ENCODE measurements around the gene MYADM. TPM values are rescaled to one million over a fixed set of nuclear protein-coding genes. Genes with fewer than 3 reads are reported as not detected.

The MYADM gene
- total and polyA plus RNA-seq, 2 of the 13 experiments (the other 11 are each of a cell fraction or from before 2014, with no cell fraction given) = 19.9 to 38.1 TPM

DNA sequence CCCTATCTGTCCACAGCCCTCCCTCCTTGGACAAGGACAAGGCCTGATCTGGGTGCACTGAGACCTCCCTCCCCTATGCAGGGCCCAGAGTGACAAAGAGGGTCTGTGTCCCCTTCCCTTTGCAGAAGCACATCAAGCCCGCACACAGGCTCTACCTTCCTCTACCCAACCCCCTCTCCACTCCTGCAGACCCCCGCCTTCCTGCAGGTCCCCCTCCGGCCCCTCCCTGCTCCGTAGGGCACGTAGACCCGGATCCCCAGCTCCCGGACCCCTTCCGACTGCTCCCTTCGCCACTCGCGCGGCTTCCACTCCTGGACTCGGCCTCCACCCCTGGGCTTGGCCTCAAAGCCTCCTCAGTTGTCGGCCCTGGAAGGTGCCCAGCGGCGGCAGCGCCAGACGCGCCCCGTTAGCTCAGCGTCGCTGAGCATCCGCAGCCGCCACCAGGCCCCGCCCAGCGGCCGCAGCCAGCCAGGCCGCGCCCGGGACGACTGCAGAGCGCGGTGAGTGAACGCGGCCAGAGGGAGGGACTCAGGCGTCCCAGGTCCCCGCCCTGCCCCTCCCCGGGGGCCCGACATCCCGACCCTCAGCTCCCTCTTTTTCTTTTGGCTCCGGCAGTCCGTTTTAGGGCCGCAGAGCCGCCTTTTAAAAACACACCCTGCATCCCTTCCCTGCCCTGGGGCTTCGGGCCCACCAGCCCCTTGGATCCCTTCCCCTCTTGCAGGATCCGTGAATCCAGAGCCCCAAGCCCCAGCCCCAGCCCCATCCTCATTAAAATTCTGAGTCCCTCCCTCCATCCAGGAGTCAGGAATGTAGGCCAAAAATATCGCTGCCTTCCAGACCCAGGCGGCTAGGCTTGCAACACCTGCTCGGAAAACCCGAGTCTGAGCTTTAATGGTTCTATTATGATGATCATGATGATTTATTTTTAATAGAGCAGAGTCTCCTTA lies 1.5 kb upstream of the MYADM start (continued):
- TF ChIP-seq, protein P1, sequence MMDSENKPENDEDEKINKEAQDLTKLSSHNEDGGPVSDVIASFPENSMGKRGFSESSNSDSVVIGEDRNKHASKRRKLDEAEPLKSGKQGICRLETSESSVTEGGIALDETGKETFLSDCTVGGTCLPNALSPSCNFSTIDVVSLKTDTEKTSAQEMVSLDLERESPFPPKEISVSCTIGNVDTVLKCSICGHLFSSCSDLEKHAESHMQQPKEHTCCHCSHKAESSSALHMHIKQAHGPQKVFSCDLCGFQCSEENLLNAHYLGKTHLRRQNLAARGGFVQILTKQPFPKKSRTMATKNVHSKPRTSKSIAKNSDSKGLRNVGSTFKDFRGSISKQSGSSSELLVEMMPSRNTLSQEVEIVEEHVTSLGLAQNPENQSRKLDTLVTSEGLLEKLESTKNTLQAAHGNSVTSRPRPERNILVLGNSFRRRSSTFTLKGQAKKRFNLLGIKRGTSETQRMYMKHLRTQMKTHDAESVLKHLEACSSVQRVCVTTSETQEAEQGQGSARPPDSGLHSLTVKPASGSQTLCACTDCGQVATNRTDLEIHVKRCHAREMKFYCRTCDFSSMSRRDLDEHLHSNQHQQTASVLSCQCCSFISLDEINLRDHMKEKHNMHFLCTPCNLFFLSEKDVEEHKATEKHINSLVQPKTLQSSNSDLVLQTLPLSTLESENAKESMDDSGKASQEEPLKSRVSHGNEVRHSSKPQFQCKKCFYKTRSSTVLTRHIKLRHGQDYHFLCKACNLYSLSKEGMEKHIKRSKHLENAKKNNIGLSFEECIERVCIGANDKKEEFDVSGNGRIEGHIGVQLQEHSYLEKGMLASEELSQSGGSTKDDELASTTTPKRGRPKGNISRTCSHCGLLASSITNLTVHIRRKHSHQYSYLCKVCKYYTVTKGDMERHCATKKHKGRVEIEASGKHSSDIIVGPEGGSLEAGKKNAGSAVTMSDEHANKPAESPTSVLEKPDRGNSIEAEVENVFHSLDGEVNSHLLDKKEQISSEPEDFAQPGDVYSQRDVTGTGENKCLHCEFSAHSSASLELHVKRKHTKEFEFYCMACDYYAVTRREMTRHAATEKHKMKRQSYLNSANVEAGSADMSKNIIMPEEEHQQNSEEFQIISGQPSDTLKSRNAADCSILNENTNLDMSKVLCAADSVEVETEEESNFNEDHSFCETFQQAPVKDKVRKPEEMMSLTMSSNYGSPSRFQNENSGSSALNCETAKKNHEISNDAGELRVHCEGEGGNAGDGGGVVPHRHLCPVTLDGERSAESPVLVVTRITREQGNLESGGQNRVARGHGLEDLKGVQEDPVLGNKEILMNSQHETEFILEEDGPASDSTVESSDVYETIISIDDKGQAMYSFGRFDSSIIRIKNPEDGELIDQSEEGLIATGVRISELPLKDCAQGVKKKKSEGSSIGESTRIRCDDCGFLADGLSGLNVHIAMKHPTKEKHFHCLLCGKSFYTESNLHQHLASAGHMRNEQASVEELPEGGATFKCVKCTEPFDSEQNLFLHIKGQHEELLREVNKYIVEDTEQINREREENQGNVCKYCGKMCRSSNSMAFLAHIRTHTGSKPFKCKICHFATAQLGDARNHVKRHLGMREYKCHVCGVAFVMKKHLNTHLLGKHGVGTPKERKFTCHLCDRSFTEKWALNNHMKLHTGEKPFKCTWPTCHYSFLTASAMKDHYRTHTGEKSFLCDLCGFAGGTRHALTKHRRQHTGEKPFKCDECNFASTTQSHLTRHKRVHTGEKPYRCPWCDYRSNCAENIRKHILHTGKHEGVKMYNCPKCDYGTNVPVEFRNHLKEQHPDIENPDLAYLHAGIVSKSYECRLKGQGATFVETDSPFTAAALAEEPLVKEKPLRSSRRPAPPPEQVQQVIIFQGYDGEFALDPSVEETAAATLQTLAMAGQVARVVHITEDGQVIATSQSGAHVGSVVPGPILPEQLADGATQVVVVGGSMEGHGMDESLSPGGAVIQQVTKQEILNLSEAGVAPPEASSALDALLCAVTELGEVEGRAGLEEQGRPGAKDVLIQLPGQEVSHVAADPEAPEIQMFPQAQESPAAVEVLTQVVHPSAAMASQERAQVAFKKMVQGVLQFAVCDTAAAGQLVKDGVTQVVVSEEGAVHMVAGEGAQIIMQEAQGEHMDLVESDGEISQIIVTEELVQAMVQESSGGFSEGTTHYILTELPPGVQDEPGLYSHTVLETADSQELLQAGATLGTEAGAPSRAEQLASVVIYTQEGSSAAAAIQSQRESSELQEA (CRISPR knock-in tag; IDR thresholded peaks at IDR 0.05; ENCODE audit: not compliant biosample characterization) = no peak
- TF ChIP-seq, protein P2, sequence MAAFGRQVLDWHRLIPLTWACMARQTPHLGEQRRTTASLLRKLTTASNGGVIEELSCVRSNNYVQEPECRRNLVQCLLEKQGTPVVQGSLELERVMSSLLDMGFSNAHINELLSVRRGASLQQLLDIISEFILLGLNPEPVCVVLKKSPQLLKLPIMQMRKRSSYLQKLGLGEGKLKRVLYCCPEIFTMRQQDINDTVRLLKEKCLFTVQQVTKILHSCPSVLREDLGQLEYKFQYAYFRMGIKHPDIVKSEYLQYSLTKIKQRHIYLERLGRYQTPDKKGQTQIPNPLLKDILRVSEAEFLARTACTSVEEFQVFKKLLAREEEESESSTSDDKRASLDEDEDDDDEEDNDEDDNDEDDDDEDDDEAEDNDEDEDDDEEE (CRISPR knock-in tag; IDR thresholded peaks at IDR 0.05) = no peak
- TF ChIP-seq ZNF678 (CRISPR knock-in tag; IDR thresholded peaks at IDR 0.05) (peak; percentile 61; the same call in 1 of the 2 replicates), CHD2 (IDR thresholded peaks at IDR 0.05; ENCODE audit: low read depth, low read length) (no peak), PHF21A (CRISPR knock-in tag; IDR thresholded peaks at IDR 0.05) (peak; percentile 30; the same call in 1 of the 2 replicates), ZNF121 (CRISPR knock-in tag; IDR thresholded peaks at IDR 0.05) (no peak), HNRNPK (IDR thresholded peaks at IDR 0.05; ENCODE audit: low read depth, low read length, poor library complexity, severe bottlenecking) (peak; percentile 75), CAMTA2 (CRISPR knock-in tag; IDR thresholded peaks at IDR 0.05; ENCODE audit: borderline replicate concordance) (no peak; the same call in 1 of the 2 replicates), ATF7-NPFF (CRISPR knock-in tag; IDR thresholded peaks at IDR 0.05; ENCODE audit: low read depth) (peak; percentile 50; the same call in 1 of the 2 replicates)
- TF ChIP-seq, protein P3, sequence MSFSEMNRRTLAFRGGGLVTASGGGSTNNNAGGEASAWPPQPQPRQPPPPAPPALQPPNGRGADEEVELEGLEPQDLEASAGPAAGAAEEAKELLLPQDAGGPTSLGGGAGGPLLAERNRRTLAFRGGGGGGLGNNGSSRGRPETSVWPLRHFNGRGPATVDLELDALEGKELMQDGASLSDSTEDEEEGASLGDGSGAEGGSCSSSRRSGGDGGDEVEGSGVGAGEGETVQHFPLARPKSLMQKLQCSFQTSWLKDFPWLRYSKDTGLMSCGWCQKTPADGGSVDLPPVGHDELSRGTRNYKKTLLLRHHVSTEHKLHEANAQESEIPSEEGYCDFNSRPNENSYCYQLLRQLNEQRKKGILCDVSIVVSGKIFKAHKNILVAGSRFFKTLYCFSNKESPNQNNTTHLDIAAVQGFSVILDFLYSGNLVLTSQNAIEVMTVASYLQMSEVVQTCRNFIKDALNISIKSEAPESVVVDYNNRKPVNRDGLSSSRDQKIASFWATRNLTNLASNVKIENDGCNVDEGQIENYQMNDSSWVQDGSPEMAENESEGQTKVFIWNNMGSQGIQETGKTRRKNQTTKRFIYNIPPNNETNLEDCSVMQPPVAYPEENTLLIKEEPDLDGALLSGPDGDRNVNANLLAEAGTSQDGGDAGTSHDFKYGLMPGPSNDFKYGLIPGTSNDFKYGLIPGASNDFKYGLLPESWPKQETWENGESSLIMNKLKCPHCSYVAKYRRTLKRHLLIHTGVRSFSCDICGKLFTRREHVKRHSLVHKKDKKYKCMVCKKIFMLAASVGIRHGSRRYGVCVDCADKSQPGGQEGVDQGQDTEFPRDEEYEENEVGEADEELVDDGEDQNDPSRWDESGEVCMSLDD (CRISPR knock-in tag; IDR thresholded peaks at IDR 0.05; ENCODE audit: borderline replicate concordance) = peak; percentile 27
- TF ChIP-seq, protein P4, sequence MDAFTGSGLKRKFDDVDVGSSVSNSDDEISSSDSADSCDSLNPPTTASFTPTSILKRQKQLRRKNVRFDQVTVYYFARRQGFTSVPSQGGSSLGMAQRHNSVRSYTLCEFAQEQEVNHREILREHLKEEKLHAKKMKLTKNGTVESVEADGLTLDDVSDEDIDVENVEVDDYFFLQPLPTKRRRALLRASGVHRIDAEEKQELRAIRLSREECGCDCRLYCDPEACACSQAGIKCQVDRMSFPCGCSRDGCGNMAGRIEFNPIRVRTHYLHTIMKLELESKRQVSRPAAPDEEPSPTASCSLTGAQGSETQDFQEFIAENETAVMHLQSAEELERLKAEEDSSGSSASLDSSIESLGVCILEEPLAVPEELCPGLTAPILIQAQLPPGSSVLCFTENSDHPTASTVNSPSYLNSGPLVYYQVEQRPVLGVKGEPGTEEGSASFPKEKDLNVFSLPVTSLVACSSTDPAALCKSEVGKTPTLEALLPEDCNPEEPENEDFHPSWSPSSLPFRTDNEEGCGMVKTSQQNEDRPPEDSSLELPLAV (CRISPR knock-in tag; conservative IDR thresholded peaks at IDR 0.05; ENCODE audit: low read depth) = no peak

All from HepG2 (cell line).